HG02884 (cell line): ENCODE results near the gene C2orf92.

Experiments used
- ATAC-seq: cut with Tn5 transposase; IDR thresholded peaks from one replicate; pipeline ENCODE4 v1.9.1; 2021; ENCODE audit warnings: mild to moderate bottlenecking, moderate library complexity; ENCODE audit not compliant: unreplicated experiment

The C2orf92 gene

DNA sequence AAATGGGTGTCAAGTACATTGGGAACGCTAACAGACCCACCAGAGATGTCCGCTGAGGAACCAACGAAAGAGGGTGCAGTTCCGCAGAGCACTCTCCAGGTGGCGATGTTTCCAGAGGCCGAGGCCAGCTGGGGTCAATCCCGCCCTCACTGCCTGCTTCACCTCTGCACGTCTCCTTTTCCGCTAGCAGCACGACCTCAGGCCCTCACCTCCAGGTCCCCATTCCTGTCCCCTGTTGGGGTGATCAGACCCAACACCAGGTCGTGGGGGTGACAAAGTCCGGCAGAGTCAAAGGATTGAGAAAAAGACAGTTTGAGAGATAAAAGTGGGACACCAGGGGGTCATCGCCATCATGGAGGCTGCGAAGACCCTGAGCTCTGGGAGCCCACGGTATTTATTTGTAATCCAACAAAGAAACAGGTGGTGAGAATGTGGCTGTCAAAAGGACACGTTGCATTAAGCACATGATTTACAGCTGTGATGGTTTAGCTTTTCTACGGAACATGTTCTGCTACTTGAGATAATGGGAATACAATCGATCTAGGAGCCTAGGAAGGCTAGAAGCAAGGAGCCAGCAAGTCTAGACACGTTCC is 71.2 kb downstream of the C2orf92 start:
- ATAC-seq, result no peak

DNA sequence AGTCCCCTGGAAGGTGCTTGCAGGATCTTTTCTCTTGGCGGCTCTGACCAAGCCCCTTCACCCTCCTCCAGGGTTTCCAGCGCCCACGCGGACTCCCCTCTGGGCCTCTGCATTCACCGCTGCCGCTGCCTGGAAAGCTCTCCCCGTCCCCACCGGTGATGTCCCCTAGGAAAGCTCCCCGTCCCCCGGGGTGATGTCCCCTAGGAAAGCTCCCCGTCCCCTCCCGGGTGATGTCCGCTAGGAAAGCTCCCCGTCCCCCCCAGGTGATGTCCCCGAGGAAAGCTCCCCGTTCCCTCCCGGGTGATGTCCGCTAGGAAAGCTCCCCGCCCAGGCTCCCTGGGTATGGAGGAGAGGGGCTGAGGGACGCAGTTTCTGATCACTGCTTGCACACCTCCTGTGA is 71.7 kb downstream of the C2orf92 start:
- no peak for ATAC-seq

DNA sequence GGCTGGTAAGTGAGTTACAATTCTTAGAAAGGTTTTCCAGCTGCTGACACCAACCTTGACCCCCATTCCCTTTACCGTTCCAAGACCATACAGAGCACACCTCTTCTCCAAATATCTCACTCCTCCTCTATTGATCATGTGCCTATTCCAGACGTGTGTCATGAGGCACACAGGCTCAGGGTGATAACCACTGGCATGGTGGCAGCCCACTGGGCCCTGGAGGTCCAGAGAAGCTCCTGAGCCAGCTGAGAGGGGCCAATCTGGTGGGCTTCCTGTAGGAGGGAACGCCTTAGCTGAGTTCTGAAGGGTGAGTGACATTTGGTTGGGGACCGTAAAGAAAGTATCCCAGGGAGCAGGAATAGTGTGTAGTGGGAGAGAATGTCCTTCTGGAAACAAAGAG is 72.2 kb downstream of the C2orf92 start:
- ATAC-seq, result no peak

DNA sequence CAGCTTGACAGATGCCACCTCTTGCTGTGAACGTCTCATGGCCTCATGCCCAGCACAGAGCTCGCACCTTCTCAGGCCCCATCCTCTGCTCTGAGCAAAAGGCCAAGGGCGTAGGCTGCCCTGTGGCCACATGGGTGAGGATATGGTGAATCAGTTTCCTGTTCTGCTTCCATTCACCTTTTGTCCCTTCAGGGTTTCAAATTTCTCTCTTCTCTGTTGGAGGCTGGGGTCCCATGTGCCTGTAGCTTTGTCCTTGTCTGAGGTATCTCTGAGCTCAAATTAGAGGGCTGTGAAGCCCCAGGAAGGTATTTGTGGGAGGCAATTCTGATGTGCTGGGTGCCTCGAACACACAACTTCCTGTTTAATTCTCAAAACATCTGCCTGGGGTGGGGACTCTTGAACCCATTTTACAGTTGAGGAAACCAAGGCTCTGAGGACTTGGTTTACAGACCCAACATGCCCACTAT is 72.9 kb downstream of the C2orf92 start:
- no peak for ATAC-seq

DNA sequence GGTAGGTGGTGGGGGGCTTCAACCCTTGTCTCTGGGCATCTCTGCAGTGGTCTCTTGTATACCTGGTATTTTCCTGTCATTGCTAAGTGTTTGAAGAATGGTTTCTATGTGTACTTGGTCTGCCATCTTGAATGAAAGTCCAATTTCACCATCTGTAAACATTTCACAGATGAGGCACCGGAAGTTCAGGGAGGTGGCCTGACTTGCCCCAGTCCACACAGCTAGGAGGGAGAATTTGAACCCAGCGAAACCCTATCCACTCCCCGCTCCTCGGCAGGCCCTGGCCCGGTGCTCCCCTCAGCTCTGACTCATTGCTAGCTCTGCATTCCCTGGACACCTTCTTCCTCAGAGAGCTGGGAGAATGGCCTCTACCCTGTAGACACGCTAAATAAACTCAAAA is 74.4 kb downstream of the C2orf92 start:
- ATAC-seq, result no peak

DNA sequence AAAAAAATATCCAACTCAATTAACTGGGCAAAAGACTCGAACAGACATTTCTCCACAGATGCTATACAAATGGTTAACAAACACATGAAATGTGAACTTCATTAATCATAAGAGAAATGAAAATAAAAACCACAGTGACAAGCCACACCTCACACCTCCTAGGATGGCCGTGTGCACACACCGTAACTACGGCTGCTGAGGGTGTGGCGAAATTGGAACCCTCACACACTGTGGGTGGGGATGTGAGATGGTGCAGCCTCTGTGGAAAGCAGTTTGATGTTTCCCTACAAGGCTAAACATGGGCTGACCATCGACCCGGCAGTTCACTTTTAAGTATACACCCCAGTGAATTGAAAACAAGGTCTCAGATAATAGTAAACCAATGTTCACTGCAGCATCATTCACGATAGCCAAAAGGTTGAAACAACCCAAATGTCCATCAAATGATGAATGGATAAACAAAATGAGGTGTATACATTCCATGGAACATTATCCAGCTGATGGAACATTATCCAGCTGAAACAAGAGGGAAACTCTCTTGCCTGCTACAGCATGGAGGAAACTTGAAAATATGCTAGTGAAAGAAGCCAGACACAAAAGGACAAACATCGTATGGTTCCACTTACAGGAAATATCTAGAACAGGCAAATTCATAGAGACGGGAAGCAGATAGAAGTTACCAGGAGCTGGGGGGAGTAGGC is 76.1 kb downstream of the C2orf92 start:
- ATAC-seq, result no peak

DNA sequence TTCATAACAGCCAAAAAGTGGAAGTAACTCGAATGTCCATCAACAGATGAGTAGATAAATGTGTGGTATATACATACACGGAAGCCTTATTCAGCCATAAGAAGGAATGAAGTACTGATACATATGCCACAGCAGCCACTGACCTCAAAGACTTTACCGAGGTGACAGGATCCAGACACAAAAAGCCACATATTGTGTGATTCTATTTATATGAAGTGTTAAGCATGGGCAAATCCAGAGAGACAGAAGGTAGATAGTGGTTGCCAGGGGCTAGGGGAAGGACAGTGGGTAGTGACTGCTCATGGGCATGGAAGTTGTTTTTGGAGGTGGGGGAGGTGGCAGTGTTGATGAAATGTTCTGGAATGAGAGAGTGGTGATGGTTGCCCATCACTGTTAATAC is 77.8 kb downstream of the C2orf92 start:
- ATAC-seq, result no peak

DNA sequence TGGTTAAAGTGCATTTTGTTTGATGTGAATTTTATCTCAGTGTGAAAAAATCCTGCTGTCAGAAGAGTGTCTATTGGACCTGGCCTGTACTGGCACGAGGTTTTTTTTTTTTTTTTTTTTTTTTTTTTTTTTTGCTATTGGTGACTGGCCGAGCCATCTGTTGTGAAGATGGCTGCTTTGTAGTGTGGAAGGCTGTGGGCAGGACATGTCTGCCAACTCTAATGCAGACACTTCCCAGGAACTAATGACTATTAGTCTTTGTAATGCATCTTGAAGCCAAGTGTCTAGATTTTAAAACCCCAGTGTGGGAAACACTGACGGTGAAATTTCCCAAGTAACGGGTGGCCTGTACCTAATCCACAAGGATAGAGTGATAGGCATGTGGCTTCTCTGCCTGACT is 78.2 kb downstream of the C2orf92 start:
- no peak for ATAC-seq

DNA sequence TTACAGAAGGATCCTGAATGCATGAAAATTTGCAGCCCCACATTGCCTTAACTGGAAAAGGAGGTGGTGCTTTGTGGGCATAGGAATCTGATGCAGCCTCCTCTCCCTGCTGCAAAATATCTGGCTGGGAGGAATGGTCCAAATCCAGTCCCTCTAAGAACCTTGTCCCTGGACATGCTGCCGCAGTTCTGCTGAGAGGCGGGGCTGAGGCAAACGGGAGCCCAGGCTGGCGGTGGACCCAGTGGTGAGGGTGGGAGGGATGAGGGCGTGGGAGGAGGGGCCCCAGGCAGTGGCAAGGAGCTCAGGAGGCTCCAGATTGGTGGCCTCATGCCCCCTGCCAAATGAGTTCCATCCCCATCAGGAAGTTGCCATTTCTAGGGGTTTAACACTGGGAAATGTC is 80.1 kb downstream of the C2orf92 start:
- no peak for ATAC-seq

DNA sequence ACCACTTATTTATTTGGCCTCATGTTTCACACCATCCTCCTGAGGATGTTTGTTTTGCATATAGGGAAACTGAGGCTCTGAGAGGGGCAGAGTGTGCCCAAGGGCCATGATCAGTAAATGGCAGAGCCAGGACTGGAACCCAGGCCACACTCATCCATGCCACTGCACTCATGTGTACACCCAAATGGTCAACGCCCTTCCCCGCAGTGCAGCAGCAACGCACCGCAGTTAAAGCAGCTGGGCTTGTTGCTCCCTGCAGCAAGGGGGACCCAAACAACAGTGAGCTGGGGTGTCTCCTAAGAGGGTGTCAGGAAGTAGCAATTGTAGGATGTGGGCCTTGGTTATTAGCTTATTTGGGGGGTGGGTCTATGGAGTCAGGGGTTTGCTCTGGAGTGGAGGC is 80.5 kb downstream of the C2orf92 start:
- no peak for ATAC-seq

DNA sequence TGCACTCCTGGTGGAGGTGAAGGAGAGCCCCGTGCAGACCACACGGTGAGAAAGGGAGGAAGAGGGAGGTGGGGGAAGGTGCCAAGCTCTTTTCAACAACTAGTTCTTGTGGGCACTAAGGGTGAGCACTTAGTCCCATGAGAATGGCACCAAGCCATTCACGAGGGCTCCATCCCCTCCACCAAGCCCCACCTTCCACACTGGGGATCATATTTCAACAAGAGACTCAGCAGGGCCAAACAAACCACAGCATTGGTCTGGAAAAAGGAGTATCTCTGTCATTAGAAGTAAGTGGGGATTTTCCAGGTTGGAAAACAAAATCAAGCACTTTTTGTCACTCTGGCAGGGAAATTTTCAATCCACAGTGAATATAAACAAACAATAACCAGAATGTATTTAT is 82.2 kb downstream of the C2orf92 start:
- ATAC-seq, result no peak
